Activated CD8-positive, alpha-beta T cell treated with anti-CD3 and anti-CD28 coated beads, Interleukin-2, amount 10 ng/mL, durations not matched to agents 7 days and 5 days (primary cell): ENCODE measurements around the gene IRX4. TPM values are rescaled to one million over a fixed set of nuclear protein-coding genes. Genes with fewer than 3 reads are reported as not detected.
"Not testable (repeated sequence)": the region's sequence is repeated elsewhere in the genome, so short reads cannot be mapped to it uniquely, and the experiment has no call there.

ENCODE experiments used
- ATAC-seq: fragments of 150-1000 bp; cut with Tn5 transposase; one replicate; pipeline ENCODE4 v1.10.0; 2021; ENCODE audit warnings: moderate library complexity
- CTCF ChIA-PET: fragments of 350-600 bp; sonication (Branson Sonifier 250); formaldehyde crosslinking; loops from one replicate; lab custom pipeline; 2021; ENCODE audit warnings: antibody characterized with exemption; lab: Charles Lee
- POLR2A ChIA-PET: fragments of 350-600 bp; sonication (Branson Sonifier 250); formaldehyde crosslinking; loops from one replicate; lab custom pipeline; 2021; ENCODE audit warnings: antibody characterized with exemption; lab: Charles Lee
- DNase-seq: peaks from one replicate; pipeline ENCODE4 v3.0.0-alpha.2; 2020
- H3K27ac Mint-ChIP-seq: one replicate; pipeline ENCODE4 v1.8.0; 2021; ENCODE audit warnings: mild to moderate bottlenecking, mixed read lengths
- H3K27me3 Mint-ChIP-seq: one replicate; pipeline ENCODE4 v1.8.0; 2021; ENCODE audit warnings: low read depth, mixed read lengths
- H3K36me3 Mint-ChIP-seq: one replicate; pipeline ENCODE4 v1.8.0; 2021; ENCODE audit warnings: low read depth, mixed read lengths
- H3K4me1 Mint-ChIP-seq: one replicate; pipeline ENCODE4 v1.8.0; 2021; ENCODE audit warnings: low read depth, mixed read lengths
- H3K4me3 Mint-ChIP-seq: one replicate; pipeline ENCODE4 v1.8.0; 2021; ENCODE audit warnings: mild to moderate bottlenecking, mixed read lengths
- H3K9me3 Mint-ChIP-seq: one replicate; pipeline ENCODE4 v1.8.0; 2022; ENCODE audit warnings: mixed read lengths; ENCODE audit not compliant: insufficient read depth
- total RNA-seq, 2 experiments: library from RNA; stranded (reverse); gene quantifications; one replicate each; pipeline ENCODE4 v1.2.3, GENCODE V29; 2021

IRX4 gene
- total RNA-seq, 2 experiments from 2014 or later: not detected

- H3K9me3 Mint-ChIP-seq, H3K27ac Mint-ChIP-seq, CTCF ChIA-PET, POLR2A ChIA-PET, ATAC-seq, H3K36me3 Mint-ChIP-seq, H3K4me1 Mint-ChIP-seq, DNase-seq, H3K4me3 Mint-ChIP-seq: not testable (repeated sequence)
- peaks cover 25% of the 10 kb centered on the region for H3K27me3 Mint-ChIP-seq
Observed at GRCh38 chr5:1870435-1871272, 12.1 kb downstream of the IRX4 start.

- no peaks in the 10 kb centered on the region for H3K9me3 Mint-ChIP-seq
- H3K27ac Mint-ChIP-seq: no peak overlapping the region
- ATAC-seq (no peak), DNase-seq (no peak)
- H3K4me3 Mint-ChIP-seq: no peak overlapping the region
- H3K4me1 Mint-ChIP-seq: no peaks in the 10 kb centered on the region
- ChIA-PET CTCF (no interaction called here), POLR2A (no interaction called here)
- H3K27me3 Mint-ChIP-seq: peaks cover 11% of the 10 kb centered on the region
- no peaks in the 10 kb centered on the region for H3K36me3 Mint-ChIP-seq
Observed at GRCh38 chr5:1868886-1869475, 13.7 kb downstream of the IRX4 start.

DNA sequence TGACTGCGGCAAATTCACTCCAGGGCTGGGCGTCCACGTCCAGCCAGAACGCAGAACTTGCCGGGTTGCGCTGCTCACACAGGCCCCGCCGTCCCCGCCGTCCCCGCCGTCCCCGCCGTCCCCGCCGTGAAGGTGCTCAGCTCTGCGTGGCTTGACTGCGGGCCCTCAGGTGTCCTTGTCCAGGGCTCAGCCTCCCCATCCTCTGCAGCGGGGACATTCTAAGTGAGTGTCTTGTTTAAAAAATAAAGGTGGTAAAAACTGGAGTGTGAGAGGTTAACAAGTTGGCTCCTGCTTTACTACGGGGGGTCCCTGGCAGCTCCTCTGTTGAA, 14.9 kb downstream of the IRX4 start:
- no peaks in the 10 kb centered on the region for H3K9me3 Mint-ChIP-seq
- ChIA-PET CTCF (no interaction called here), POLR2A (no interaction called here)
- no peak for ATAC-seq
- H3K4me3 Mint-ChIP-seq: no peak overlapping the region
- H3K27me3 Mint-ChIP-seq: peaks cover 4% of the 10 kb centered on the region
- no peak for DNase-seq
- no peak overlapping the region for H3K27ac Mint-ChIP-seq
- no peaks in the 10 kb centered on the region for H3K36me3 Mint-ChIP-seq
- no peaks in the 10 kb centered on the region for H3K4me1 Mint-ChIP-seq

DNA sequence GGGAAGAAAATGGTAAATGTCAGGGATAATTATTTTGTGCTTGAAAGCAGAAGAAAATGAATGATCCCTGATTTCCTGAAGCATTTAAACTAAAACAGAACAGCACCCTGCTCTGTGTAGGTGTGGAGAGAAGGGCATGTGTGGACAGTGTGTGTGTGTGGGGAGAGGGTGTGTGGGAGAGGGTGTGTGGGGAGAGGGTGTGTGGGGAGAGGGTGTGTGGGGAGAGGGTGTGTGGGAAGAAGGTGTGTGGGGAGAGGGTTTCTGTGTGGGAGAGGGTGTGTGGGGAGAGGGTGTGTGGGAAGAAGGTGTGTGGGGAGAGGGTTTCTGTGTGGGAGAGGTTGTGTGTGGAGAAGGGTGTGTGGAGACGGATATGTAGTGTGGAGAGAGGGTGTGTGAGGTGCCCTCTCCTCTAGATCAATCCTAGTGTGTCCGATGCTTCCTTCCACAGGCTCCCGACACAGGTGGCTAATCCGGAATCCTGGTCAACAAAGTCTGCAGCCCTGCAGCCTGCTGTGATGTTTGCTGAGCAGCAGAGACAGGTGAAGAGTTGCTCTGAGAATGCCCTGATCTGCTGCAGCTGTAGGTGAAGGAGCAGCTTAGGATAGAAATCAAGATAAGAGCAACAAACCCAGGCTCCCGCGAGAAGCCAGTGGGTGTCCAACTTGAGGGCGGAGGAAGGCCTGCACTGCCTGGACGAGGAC, 15.5 kb downstream of the IRX4 start:
- H3K27ac Mint-ChIP-seq: no peak overlapping the region
- no peaks in the 10 kb centered on the region for H3K36me3 Mint-ChIP-seq
- DNase-seq (no peak), ATAC-seq (no peak)
- ChIA-PET POLR2A (no interaction called here), CTCF (no interaction called here)
- H3K4me3 Mint-ChIP-seq: no peak overlapping the region
- H3K27me3 Mint-ChIP-seq: peaks cover 2% of the 10 kb centered on the region
- no peaks in the 10 kb centered on the region for H3K4me1 Mint-ChIP-seq
- H3K9me3 Mint-ChIP-seq: no peaks in the 10 kb centered on the region

DNA sequence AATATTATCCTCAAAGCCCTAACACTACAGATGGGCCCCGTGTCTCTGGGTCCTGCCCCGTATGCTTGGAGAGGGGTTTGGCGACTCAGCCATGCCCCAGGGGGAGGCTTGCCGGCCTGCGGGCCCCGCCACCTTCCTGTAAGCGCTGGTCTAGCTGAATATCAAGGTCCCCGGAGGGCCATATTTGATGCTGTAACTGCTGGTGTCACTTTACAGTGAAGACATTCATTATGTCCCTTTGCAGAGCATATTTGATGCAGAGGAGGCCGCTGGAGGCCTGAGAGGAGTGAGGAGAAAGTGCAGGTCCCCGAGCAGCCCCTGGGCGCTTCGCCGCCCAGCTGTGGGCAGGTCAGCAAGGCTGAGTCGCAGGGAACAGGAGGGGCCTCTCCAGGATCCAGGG, 16.8 kb downstream of the IRX4 start:
- Mint-ChIP-seq H3K9me3 (no peaks in the 10 kb centered on the region), H3K4me1 (no peaks in the 10 kb centered on the region), H3K4me3 (no peak overlapping the region), H3K27ac (no peak overlapping the region), H3K36me3 (no peaks in the 10 kb centered on the region), H3K27me3 (peaks cover 5% of the 10 kb centered on the region)
- DNase-seq (no peak), ATAC-seq (no peak)
- POLR2A ChIA-PET: no interaction called here
- CTCF ChIA-PET: no interaction called here

- Mint-ChIP-seq H3K9me3 (no peaks in the 10 kb centered on the region), H3K27me3 (peaks cover 5% of the 10 kb centered on the region), H3K4me1 (no peaks in the 10 kb centered on the region), H3K4me3 (no peak overlapping the region), H3K36me3 (no peaks in the 10 kb centered on the region), H3K27ac (no peak overlapping the region)
- CTCF ChIA-PET: no interaction called here
- ATAC-seq (no peak), DNase-seq (no peak)
- POLR2A ChIA-PET: no interaction called here
Observed at GRCh38 chr5:1865486-1865885, 17.2 kb downstream of the IRX4 start.

- no peaks in the 10 kb centered on the region for H3K9me3 Mint-ChIP-seq
- H3K4me3 Mint-ChIP-seq: no peak overlapping the region
- no peak overlapping the region for H3K27ac Mint-ChIP-seq
- CTCF ChIA-PET: no interaction called here
- ATAC-seq: no peak
- no peaks in the 10 kb centered on the region for H3K36me3 Mint-ChIP-seq
- DNase-seq: no peak
- peaks cover 5% of the 10 kb centered on the region for H3K27me3 Mint-ChIP-seq
- no peaks in the 10 kb centered on the region for H3K4me1 Mint-ChIP-seq
- POLR2A ChIA-PET: no interaction called here
Observed at GRCh38 chr5:1864896-1865440, 17.8 kb downstream of the IRX4 start.

GRCh38 chr5:1860949-1861348, 21.8 kb downstream of the IRX4 start:
- Mint-ChIP-seq H3K4me3 (no peak overlapping the region), H3K27ac (no peak overlapping the region), H3K27me3 (peaks cover 5% of the 10 kb centered on the region), H3K4me1 (no peaks in the 10 kb centered on the region), H3K36me3 (no peaks in the 10 kb centered on the region), H3K9me3 (no peaks in the 10 kb centered on the region)
- ATAC-seq (no peak), DNase-seq (no peak)
- ChIA-PET CTCF (no interaction called here), POLR2A (no interaction called here)

- Mint-ChIP-seq H3K4me3 (no peak overlapping the region), H3K9me3 (no peaks in the 10 kb centered on the region), H3K36me3 (no peaks in the 10 kb centered on the region), H3K27me3 (peaks cover 8% of the 10 kb centered on the region), H3K4me1 (no peaks in the 10 kb centered on the region), H3K27ac (no peak overlapping the region)
- POLR2A ChIA-PET: no interaction called here
- ATAC-seq (no peak), DNase-seq (no peak)
- CTCF ChIA-PET: no interaction called here
Observed at GRCh38 chr5:1860021-1860610, 22.6 kb downstream of the IRX4 start.

DNA sequence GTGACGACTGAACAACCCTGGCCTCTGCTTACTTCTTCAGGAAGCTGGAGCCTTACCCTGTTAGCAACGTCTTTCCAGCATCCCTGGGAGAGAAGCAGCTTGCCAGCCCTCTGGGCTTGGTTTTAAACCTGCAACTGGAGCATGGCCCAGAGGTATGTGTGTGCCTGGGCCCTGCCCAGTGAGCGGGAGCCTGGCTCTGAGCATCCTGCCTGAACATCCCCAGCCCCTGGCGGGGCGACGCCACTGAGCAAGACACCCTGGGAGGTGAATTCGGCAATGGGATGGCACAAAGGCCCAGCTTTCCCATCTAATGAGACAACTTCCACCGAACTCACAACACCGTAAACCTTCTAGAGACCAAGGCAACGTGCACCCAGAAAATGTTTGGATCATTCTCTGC, 23.6 kb downstream of the IRX4 start:
- H3K9me3 Mint-ChIP-seq: no peaks in the 10 kb centered on the region
- ChIA-PET POLR2A (no interaction called here), CTCF (no interaction called here)
- DNase-seq: no peak
- H3K36me3 Mint-ChIP-seq: no peaks in the 10 kb centered on the region
- H3K27ac Mint-ChIP-seq: no peak overlapping the region
- no peak for ATAC-seq
- H3K4me3 Mint-ChIP-seq: no peak overlapping the region
- H3K27me3 Mint-ChIP-seq: peaks cover 9% of the 10 kb centered on the region
- no peaks in the 10 kb centered on the region for H3K4me1 Mint-ChIP-seq

- Mint-ChIP-seq H3K4me3 (no peak overlapping the region), H3K36me3 (no peaks in the 10 kb centered on the region), H3K9me3 (no peaks in the 10 kb centered on the region), H3K4me1 (no peaks in the 10 kb centered on the region), H3K27ac (no peak overlapping the region), H3K27me3 (peaks cover 15% of the 10 kb centered on the region)
- DNase-seq (no peak), ATAC-seq (no peak)
- ChIA-PET POLR2A (no interaction called here), CTCF (no interaction called here)
Observed at GRCh38 chr5:1858436-1858835, 24.3 kb downstream of the IRX4 start.

DNA sequence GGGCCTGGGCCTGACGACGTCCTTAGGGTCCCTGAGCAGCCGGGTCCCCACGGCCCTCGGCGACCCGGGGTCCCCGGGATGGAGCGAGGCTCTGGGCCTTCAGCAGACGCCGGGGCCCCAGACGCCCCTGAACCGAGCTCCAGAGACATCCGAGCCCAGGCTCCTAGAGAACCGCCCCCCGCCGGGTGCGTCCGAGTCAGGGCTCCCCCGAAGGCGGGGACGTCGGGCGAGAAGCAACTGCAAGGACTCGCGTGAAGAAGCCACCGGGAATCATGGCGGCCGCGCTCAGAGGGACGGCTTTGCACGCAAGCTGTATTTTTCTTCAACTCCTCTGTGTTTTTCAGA, 25.5 kb downstream of the IRX4 start:
- Mint-ChIP-seq H3K27ac (no peak overlapping the region), H3K4me3 (no peak overlapping the region), H3K27me3 (peaks cover 15% of the 10 kb centered on the region), H3K36me3 (no peaks in the 10 kb centered on the region), H3K9me3 (no peaks in the 10 kb centered on the region), H3K4me1 (no peaks in the 10 kb centered on the region)
- no peak for ATAC-seq
- ChIA-PET CTCF (no interaction called here), POLR2A (no interaction called here)
- no peak for DNase-seq
